Measurements from ENCODE around the gene GLS2.
"Not testable (repeated sequence)": the region's sequence is repeated elsewhere in the genome, so short reads cannot be mapped to it uniquely, and the experiment has no call there.

The GLS2 gene

GRCh38 chr12:56488041-56488955 is at the start of gene GLS2:
Gene GLS2, minus strand, starts transcription at chr12:56488161. Its CDS starts 43 bp downstream, at chr12:56488118.
- peak; percentile 69 for DNase-seq

GRCh38 chr12:56537546-56537945 is 49.6 kb upstream of the GLS2 start:
- no peak for DNase-seq

GRCh38 chr12:56530390-56531055 is 42.6 kb upstream of the GLS2 start:
- DNase-seq: no peak

- no peak for DNase-seq
Measured at GRCh38 chr12:56529656-56530055, 41.7 kb upstream of the GLS2 start.

DNA sequence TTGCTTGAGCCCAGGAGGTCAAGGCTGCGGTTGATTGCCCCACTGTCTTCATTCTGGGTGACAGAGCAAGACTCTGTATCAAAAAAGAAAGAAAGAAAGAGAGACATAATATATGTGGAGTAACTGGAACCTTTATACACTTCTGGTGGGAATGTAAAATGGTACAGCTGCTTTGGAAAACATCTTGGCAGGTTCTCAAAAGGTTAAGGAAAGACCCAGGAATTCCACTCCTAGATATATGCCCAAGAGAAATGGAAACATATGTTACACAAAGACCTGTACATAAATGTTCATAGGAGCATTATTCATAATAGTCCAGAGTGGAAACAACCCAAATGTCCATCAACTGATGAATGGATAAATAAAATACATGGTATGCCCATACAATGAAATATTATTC is 40.9 kb upstream of the GLS2 start:
- DNase-seq: peak; percentile 70

DNA sequence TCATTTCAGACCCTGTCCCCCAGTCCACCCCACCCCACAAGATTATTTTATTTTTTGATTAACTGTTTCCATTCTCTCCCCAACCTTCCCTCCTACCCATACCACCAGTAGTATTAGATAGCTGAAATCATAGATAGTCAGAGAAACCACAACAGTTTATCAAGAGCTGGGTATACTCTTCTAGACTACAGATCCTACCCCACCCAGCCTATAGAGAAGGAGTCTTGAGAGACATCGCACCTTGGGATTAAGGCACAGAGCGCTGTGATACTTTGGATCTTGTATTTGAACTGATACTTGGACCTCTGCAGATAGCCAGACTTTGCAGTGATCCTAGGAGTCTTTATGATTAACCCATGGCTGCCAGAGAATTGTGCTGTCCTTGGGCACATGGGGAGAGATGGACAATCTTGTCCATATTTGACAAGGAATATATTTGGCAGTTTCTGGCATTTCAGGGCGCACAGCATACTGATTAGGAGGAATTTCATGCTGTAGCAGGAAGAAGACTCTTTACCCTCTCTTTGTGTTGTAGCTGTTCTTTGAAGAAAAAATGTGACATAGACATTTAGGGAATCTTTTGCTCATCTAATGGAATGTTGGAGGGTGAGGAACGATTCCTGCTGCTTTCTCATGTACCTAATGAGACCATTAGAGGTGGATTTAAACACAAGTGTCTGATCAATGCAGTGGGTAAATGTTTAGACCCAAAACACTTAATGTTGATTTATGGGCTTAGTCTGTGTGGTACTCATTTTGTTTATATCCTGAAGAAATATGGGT is 34.6 kb upstream of the GLS2 start:
- DNase-seq: peak; percentile 40

DNA sequence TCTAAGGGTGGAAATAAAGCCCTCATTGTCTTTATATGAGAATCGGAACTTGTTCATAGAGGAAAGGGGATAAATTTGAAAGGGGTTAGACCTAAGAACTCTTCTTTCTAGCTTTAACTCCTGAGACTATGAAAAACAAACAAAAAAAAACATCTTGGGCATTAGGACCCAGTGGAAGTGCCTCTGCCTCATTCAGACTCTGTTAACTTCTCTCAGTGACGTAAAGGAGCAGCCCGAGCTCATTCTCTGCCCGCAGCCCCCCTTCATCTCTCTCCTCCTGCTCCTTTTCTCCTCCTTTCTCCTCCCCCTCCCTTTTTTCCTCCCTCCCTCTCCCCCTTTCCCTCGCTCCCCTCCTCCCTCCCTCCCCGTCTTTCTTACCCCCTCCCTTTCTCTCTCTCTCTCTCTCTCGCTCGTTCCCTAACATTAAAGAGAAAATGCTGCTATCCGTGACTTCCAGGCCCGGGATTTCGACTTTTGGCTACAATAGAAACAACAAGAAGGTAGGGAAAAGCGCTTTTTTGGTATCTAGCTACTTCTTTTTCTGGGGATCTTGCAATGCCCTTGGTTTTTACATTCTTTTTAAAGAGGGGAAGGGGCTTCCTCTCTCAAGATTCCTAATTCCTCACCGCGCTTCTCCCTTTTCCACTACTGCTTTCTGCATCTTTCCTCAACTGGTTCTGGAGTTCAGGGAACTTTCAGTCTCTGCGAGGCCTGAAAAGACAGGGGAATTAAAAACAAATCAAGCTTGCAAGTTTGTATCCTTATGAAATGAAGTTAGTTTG is 33.8 kb upstream of the GLS2 start, which contains the start of gene RBMS2:
RBMS2 (plus strand) TSS at position 231 of the 782 bp plus-strand sequence; CDS start at position 435, 204 bp downstream.
- DNase-seq: peak; percentile 92

- no peak for DNase-seq
Measured at GRCh38 chr12:56521209-56521589, 33.2 kb upstream of the GLS2 start.

DNA sequence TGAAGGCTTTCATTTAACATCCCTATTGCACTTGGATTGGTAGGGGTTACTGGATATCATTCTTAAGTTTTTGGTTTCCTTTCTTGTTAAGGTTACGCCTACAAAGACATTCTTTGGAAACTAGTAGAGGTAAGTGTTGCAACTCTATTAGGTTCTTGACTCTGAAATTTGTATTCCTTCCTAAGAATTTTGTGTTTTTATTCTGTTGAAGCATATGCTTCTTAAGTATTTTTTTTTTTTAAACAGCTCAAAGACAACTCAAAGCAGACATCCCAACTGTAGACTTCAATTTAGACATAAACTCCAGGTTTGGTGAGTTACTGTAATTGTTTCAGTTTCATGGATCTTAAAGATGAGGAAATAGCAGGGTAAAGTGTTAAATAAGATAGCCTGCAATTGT is 32.5 kb upstream of the GLS2 start:
- DNase-seq: no peak

GRCh38 chr12:56520048-56520447 is 32.1 kb upstream of the GLS2 start:
- no peak for DNase-seq

DNA sequence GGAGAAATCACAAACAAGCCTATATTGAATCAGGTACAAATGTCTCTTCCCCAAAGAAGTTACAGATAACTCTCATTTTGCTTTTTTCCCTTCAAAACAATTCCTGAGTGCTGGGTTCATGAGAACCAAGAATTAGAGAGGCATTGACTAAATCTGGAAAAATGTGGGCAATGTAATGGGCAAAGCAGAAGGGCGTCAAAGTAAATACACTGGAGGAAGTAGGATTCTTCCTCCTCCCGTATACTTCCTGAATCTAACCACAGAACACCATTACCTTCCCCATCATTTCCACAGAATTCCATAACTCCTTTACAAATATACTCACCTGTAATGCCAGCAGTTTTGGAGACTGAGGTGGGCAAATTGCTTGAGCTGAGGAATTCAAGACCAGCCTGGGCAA is 30.6 kb upstream of the GLS2 start:
- DNase-seq: no peak

GRCh38 chr12:56517854-56518253 is 29.9 kb upstream of the GLS2 start:
- no peak for DNase-seq

- DNase-seq: not testable (repeated sequence)
Measured at GRCh38 chr12:56514014-56514318, 26.0 kb upstream of the GLS2 start.

GRCh38 chr12:56510786-56511185 is 22.8 kb upstream of the GLS2 start:
- no peak for DNase-seq

GRCh38 chr12:56499879-56500278 is 11.9 kb upstream of the GLS2 start:
- not testable (repeated sequence) for DNase-seq

DNA sequence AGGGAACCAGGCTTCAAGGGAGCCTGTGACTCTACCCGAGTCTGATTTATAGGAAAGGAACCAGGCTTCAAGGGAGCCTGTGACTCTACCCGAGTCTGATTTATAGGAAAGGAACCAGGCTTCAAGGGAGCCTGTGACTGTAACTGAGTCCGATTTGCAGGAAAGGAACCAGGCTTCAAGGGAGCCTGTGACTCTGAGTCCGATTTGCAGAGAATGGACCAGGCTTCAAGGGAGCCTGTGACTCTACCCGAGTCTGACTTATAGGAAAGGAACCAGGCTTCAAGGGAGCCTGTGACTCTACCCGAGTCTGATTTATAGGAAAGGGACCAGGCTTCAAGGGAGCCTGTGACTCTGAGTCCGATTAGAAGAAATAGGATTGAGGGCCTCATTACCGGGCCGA is 11.5 kb upstream of the GLS2 start:
- DNase-seq: not testable (repeated sequence)

DNA sequence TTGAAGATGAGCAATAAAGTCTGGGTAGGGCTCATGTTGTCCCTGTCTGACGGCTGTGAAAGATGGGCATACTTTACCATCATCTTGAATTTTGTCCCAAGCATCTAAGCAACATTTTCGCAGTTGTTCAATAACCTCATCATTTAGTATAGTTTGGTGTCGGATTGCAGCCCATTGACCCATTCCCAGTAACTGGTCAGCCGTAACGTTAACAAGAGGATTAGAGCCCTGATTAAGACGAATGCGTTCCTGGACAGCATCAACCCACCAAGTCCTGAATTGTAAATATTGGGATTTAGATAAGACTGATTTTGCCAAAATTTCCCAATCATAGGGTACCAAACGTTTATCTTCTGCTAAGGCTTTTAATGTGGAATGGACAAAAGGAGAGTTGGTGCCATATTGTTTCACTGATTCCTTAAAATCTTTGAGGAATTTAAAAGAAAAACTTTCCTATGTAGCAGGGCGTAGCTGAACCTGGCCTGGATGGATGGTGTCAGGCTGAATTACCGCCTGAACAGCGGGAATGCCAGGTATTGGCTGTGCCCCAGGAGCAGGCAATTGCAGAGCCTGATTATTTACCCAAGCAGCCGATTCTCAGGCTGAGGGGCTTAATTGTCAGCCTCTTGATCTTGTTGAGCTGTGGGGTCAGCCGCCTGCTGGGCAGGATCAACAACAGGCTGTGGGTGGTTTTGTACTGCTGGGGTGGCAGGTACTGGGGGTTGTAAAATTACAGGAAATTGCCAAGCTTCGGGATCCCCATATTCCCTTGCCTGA is 10.4 kb upstream of the GLS2 start:
- DNase-seq: not testable (repeated sequence)

GRCh38 chr12:56496704-56497103 is 8.7 kb upstream of the GLS2 start:
- DNase-seq: peak; percentile 26

GRCh38 chr12:56494481-56494880 is 6.5 kb upstream of the GLS2 start:
- not testable (repeated sequence) for DNase-seq

DNA sequence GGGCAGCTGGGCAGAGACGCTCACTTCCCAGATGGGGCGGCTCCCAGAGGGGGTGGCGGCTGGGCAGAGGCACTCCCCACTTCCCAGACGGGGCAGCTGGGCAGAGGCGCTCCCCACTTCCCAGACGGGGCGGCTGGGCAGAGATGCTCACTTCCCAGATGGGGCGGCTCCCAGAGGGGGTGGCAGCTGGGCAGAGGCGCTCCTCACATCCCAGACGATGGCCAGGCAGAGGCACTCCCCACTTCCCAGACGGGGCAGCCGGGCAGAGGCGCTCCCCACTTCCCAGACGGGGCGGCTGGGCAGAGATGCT is 6.1 kb upstream of the GLS2 start:
- DNase-seq: not testable (repeated sequence)

GRCh38 chr12:56493409-56494105 is 5.6 kb upstream of the GLS2 start:
- not testable (repeated sequence) for DNase-seq

All from fibroblast of upper back skin (primary cell).